Uterus (tissue), 4 donors: ENCODE data around the gene ZNF236. TPM values are rescaled to one million over a fixed set of nuclear protein-coding genes. Genes with fewer than 3 reads are reported as not detected.

Source experiments
- DNase-seq, 2 donors: peaks; one replicate each; pipeline ENCODE4 v3.0.0-alpha.2; 2019 to 2020
- H3K27ac ChIP-seq, 2 donors: fragments of 200-600 bp; sonication (generic); 1 replicate in 1 of 2; 2 replicates in 1 of 2; pipeline ENCODE4 v1.5.1; 2016 to 2018
- H3K27me3 ChIP-seq, 2 donors: fragments of 200-600 bp; sonication (generic); one replicate each; pipeline ENCODE4 v1.5.1; 2018 to 2019; ENCODE audit warnings: control low read depth in 1 of 2
- H3K36me3 ChIP-seq, 2 donors: fragments of 200-600 bp; sonication (generic); one replicate each; pipeline ENCODE4 v1.5.1; 2019; ENCODE audit warnings: control low read depth in 1 of 2
- H3K4me1 ChIP-seq, 2 donors: fragments of 200-600 bp; sonication (generic); one replicate each; pipeline ENCODE4 v1.5.1; 2018 to 2019; ENCODE audit warnings: control low read depth in 1 of 2
- H3K4me3 ChIP-seq, 2 donors: fragments of 200-600 bp; sonication (generic); 1 replicate in 1 of 2; 2 replicates in 1 of 2; pipeline ENCODE4 v1.5.1; 2018 to 2019; ENCODE audit warnings: mild to moderate bottlenecking in 1 of 2
- H3K9me3 ChIP-seq, 2 donors: fragments of 200-600 bp; sonication (generic); one replicate each; pipeline ENCODE4 v1.5.1; 2019; ENCODE audit warnings: control low read depth in 1 of 2
- CTCF ChIP-seq, 4 experiments: fragments of 200-600 bp in 2 of 4; fragments of 450-650 bp in 2 of 4; sonication (generic) in 2 of 4; IDR thresholded peaks; one replicate each; pipeline ENCODE4 v1.5.1; 2016 to 2019; ENCODE audit warnings: antibody characterized with exemption in 4 of 4, mild to moderate bottlenecking in 2 of 4, moderate library complexity in 1 of 4
- POLR2A ChIP-seq, 2 donors: fragments of 450-650 bp; IDR thresholded peaks; one replicate each; pipeline ENCODE4 v1.6.1; 2016; ENCODE audit warnings: antibody characterized with exemption in 2 of 2, mild to moderate bottlenecking in 1 of 2, moderate library complexity in 1 of 2
- intact Hi-C: fragments of 100-400 bp; cut with DNase I; formaldehyde crosslinking; loops from one replicate; pipeline ENCODE4 v1.15.1; 2023; ENCODE audit warnings: low total_unique reads
- total RNA-seq, 4 donors: library from RNA; depleted of rRNA in 3 of 4; stranded (reverse); fragments of >200 nt in 3 of 4; gene quantifications; one replicate each; pipeline versions ENCODE4 v1.1.0 to v1.2.4, GENCODE V29; 2014 to 2023
- donor health status: DM: yes; HTN: yes; CAD: no.

Gene ZNF236
- total RNA-seq, 4 donors from 2014 or later: 16.7 to 40.7 (median 22.9) TPM

GRCh38 chr18:76999077-76999476 lies 176.7 kb downstream of the ZNF236 start:
- no peaks in the 10 kb centered on the region for H3K4me1 ChIP-seq
- no peak overlapping the region for H3K4me3 ChIP-seq
- no peaks in the 10 kb centered on the region for H3K36me3 ChIP-seq
- no peaks in the 10 kb centered on the region for H3K9me3 ChIP-seq
- TF ChIP-seq POLR2A (IDR thresholded peaks at IDR 0.05) (no peak), CTCF (IDR thresholded peaks at IDR 0.05) (no peak)
- no peak for DNase-seq
- H3K27me3 ChIP-seq: no peaks in the 10 kb centered on the region
- intact Hi-C loops: loop anchor here (5.0 kb wide), 1 partner anchor 213 kb away; no protein-coding TSS in a partner anchor
- no peak overlapping the region for H3K27ac ChIP-seq

GRCh38 chr18:77000527-77000926 lies 178.2 kb downstream of the ZNF236 start:
- DNase-seq: peak; percentile 45 to 61
- TF ChIP-seq POLR2A (IDR thresholded peaks at IDR 0.05): no peak
- TF ChIP-seq CTCF (IDR thresholded peaks at IDR 0.05): peak; percentile 89 to 98 (median 93)
- intact Hi-C loops: no loop called here
- Histone ChIP-seq H3K9me3 (no peaks in the 10 kb centered on the region), H3K27me3 (no peaks in the 10 kb centered on the region), H3K4me3 (peak overlapping the region in 1 of 2 donors; percentile 27), H3K36me3 (no peaks in the 10 kb centered on the region), H3K4me1 (no peaks in the 10 kb centered on the region), H3K27ac (peak overlapping the region in 1 of 2 donors; percentile 50)

DNA sequence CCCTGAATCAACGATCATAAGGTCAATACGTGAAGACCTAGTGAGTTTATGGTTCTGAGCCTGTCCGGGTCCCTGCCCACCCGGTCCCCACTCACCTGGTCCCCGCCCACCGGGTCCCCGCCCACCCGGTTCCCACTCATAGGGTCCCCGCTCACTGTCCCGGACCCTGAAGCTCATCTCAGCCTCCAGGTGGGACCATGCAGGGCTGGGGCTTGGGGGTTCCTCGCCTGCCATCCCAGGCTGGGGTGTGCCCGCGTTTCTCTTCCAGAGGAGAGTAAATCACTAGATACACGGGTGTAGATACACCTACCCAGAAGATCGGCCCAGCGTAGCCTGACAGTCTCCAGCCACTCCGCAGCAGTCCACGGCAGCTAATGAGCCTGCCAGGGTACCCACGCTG lies 178.7 kb downstream of the ZNF236 start:
- TF ChIP-seq POLR2A (IDR thresholded peaks at IDR 0.05): no peak
- TF ChIP-seq CTCF (IDR thresholded peaks at IDR 0.05): no peak
- Histone ChIP-seq H3K4me1 (no peaks in the 10 kb centered on the region), H3K4me3 (no peak overlapping the region), H3K27ac (peak overlapping the region; percentile 20 to 50), H3K36me3 (no peaks in the 10 kb centered on the region), H3K27me3 (no peaks in the 10 kb centered on the region), H3K9me3 (no peaks in the 10 kb centered on the region)
- intact Hi-C loops: no loop called here
- no peak for DNase-seq

DNA sequence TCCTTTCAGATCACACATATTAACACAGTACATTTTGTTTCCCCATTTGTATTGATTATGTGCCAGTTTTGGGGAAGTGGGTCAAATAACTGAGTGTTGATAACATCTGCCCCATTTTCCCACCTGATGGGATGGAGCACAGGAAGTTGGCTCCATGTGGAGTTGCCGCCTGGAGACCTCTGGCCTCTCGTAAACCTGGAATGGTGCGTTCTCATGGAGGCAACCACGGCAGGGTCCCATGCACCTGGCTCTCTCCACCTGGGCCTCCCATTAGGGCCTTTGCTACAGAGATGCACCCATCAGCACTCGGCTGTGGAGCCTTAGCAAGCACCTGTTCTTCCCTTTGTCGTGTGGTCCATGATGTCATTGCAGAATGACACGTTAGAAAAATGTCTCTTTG lies 179.6 kb downstream of the ZNF236 start:
- Histone ChIP-seq H3K27me3 (no peaks in the 10 kb centered on the region), H3K27ac (no peak overlapping the region), H3K4me3 (no peak overlapping the region), H3K36me3 (no peaks in the 10 kb centered on the region), H3K4me1 (no peaks in the 10 kb centered on the region), H3K9me3 (no peaks in the 10 kb centered on the region)
- intact Hi-C loops: no loop called here
- TF ChIP-seq POLR2A (IDR thresholded peaks at IDR 0.05) (no peak), CTCF (IDR thresholded peaks at IDR 0.05) (no peak)
- no peak for DNase-seq

DNA sequence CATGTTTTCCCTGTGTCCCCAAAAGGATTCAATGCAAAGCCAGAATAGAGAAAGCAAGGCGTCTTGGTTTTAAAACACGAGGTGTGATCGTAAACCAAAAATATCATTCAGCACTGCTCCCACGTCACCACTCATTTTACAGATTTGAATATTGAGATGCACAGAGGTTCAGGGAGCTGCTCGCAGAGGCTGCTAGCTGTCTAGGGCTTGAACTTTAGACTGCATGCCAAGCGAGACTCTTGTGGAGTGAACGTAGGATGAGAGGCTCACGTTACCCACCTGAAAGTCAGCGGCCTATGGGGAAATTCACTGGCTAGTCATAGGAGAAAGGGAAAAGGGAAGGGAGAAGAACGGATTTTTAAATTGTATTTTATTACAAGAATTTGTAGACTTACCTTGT lies 180.1 kb downstream of the ZNF236 start:
- Histone ChIP-seq H3K4me1 (no peaks in the 10 kb centered on the region), H3K36me3 (no peaks in the 10 kb centered on the region), H3K27ac (no peak overlapping the region), H3K9me3 (no peaks in the 10 kb centered on the region), H3K4me3 (no peak overlapping the region), H3K27me3 (no peaks in the 10 kb centered on the region)
- intact Hi-C loops: no loop called here
- no peak for DNase-seq
- TF ChIP-seq POLR2A (IDR thresholded peaks at IDR 0.05): no peak
- no peak for TF ChIP-seq CTCF (IDR thresholded peaks at IDR 0.05)
